ENCODE results near the gene SHANK1. TPM values are rescaled to one million over a fixed set of nuclear protein-coding genes. Genes with fewer than 3 reads are reported as not detected.

The SHANK1 gene
- total RNA-seq, 1 donor from 2014 or later = 15.9 TPM

DNA sequence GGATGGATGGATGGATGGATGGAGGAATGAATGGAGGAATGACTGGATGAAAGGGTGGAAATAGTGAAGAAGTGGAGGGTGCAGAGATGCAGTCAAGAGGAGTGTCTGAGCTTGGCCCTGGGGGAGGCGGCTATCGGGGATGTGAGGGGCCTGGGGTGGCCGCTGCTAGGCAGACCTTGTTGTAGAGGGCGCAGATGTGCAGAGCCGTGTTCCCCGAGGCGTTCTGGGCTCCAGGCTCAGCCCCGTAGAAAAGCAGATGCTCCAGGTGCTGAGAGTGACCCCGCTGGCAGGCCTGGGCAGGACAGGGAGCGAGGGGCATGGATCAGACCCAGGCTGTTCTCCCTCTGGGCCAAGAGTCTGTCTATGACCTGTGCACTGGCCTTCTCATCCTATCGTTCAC, 8.4 kb downstream of the SHANK1 start:
- DNase-seq = no peak

DNA sequence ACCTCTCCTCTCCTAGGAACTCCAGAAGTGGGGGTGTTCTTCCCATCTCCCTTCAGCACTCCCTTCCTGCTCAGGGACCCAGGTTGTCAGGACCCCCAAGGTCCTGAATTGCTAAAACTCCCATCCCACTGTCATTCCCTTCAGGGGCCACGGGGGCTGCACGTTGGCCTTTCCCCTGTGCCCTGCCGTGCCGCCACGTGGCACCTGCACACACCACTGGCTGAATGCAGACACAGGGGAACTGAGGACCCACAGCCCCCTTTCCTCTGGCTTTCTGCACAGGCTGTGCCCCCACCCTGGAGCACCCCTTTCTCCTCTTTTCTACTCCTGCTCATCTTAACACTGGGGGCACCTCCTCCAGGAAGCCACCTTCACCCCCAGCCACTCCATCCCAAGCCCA, 9.0 kb downstream of the SHANK1 start:
- no peak for DNase-seq

DNA sequence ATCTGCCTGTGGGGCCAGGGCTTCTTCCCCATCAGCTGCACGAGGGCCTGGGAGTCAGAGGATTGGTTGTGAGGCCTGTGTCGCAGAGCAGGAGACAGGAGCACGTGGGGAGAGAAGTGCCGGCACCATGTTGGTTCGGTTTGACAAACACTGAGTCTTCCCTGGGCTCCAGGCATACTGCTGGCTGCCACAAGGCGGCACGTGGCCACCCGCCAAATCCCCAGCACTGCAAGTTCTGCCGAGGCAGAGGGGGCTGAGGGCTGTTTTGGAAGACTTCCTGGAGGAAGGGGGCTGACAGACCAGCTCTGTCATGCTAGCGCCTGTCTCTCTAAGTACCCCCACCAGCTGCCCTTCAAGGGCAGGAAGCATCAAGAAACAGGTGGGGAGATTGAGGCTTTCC, 9.5 kb downstream of the SHANK1 start:
- DNase-seq = no peak

DNA sequence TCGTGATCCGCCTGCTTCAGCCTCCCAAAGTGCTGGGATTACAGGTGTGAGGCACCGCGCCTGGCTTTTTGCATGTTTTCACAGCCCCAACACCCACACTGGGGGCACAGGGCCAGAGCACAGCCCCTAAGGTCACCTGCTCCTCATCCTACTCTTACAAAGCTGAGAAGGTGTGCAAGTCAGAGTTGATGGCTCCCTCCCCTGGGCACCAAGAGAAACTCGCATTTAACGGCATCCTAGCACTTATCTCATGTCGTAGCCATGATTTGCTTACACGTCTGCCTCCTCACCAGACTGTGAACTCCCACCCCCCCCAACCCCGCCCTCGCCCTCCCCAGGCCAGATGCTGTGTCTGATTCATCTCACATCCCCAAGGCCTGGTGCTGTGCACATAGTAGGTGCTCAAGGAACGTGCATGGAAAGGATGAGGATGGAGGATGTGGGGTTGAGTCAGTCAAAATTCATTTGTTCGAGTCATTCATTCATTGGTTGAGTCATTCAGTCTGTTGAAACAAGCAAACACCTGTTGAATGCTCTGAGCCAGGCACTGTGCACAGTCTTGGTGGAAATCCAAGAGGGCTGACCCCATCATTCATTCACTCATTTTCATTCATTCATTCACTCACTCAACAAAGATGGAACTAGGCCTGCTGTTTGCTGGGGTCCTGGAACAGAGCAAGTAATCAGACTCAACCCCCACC, 11.3 kb downstream of the SHANK1 start:
- no peak for DNase-seq

DNA sequence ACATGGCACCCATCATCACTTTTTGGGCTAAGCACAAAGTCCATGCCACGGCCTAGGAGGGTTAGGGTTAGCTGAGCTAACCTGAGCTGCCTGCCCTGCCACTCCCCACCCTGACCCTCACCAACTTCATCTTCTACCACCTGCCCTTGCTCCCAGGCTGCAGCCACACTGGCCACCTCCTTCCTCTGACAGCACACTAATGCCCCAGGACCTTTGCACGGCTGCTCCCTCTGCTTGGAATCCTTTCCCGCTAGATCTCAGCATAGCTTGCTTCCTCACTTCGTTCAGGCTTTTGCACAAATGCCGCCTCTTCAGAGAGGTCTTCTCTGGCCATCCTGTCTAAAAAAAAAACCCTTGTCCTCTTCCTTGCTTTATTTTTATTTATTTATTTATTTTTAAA, 13.2 kb downstream of the SHANK1 start:
- DNase-seq = no peak

DNA sequence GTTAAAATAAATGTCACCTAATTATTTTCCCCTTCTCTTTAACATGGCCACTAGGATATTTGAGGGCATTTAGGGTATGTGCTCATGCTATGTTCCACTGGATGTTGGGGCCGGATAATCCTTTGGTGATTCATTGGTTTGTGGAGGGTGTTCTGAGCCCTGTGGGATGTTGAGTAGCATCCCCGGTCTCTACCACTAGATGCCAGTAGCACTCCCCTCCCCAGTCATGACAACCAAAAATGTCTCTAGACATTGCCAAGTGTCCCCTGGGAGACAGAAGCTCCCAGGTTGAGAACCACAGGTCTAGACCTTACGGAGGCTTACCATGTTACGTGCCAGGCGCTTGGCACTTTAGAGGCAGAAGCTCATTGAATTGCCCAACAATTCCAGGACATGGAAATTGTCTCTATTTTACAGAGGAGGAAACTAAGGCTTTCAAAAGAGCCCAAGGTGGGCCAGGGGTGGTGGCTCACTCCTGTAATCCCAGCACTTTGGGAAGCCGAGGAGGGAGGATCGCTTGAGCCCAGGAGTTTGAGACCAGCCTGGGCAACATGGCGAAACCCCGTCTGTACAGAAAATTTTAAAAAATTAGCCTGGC, 14.1 kb downstream of the SHANK1 start:
- peak; percentile 31 for DNase-seq

DNA sequence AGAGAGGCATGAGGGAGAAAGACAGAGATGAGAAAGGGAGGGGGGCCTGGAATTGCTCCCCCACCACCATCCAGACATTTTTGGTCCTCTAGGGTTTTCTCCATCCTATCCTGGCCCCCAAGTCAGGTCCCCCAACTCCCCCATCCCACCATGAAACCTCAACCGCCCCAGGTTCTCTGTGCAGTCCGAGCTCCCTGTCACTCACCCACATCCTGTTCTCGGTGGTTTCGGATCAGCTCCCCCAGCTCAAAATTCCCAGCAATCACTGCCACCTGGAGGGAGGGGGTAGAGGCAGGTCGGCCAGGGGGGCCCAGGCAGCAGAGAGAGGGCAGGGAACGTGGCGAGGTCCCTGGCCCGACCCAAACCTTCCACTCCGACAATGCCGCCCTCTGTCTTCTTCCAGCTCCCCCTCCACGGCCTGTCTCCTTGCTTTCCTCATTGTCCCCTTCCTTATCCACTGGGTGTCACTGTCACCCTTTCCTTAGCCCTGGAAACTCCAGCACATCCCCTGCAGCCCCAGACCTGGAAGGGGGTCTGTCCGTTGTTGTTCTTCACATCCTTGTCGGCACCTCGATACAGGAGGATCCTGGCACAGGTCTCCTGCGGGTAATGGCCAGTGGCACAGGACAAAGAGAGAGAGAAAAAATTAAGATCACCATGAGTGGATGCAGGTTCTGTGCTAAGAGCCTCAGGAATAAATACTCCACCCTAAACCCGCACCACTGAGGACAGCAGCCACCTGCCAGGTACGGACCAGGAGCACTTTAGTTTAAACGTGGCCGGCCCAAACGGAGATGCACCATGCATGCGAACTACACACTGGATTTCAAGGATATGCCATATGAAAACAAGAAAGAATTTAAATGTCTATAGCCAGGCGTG, 15.4 kb downstream of the SHANK1 start:
- no peak for DNase-seq

DNA sequence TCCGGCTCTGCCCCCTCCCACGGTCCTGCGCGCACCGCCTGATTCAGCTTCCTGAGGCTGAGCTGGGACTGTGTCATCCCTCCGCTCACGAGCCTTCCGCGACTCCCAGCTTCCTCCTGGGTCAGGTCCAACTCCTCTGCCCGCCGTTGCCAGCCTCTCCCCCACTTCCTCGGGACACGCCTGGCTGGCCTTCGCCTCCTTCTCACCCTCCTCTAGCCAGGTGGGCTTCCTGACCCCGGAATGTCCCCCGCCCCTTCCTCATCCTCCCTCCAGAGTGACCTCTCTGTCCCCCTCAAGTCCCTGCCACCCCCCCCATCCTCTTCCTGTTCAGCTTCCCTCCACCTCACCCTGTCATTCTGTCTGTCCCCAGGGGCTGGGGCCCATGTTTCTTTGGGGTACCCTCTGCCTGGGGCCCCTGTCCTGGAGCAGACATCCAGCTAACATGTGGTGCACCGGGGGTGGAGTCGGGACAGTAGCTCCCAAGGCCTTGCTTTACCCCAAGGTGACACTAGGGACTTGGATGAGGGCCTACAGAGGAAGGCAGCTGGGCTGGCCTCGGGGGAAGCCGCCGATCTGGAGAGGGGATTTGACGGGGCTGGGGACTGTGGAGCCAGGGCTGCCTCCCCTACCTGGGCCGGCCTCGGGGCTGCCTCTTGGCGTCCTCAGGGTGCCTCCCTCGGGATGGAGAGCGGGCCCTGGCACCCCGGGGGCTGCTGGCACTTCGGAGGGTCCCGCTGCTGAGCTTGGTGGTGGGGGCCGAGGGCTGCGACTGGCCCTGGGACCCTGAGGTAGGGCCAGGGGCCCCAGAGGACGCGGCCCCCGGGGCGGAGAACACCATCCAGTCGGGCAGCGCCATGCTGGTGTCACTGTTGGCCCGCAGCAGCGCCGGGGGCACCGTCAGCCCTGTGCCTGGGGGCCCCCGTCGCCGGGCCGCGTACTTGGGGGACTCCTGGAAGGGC, 16.5 kb downstream of the SHANK1 start:
- DNase-seq = peak; percentile 15

DNA sequence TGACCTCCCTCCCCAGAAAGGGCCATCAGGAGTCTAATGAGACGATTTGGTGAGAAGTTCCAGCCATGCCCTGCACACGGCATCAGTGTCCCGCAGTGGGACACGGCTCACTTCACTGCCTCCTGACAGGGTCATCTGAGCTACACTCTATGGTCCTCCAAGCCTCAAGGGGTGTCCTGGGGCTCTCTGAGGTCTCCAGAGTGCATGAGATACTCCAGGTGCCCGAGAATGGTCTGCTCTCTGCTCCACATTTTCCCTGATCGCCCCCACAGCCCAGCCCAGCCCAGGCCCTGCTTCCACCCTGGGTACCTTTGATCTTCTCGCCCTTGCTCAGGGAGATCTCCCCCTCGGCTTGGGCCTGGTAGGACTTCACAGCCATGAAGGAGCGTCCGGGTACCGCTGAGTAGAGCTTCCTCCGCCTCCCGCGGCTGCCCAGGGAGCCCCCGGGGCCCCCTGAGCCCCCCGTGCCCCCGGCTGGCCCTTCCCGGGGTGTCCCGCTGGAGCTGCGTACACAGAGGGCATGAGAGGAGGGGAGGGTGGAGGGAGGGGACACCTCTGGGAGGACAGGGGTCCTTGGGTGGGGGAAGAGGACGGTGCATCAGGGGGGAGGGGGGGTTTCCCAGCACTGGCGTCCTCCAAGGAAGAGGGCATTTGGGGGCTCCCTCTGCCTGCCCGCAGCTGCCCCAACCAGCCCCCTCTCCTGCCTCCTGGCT, 17.3 kb downstream of the SHANK1 start:
- DNase-seq = no peak

DNA sequence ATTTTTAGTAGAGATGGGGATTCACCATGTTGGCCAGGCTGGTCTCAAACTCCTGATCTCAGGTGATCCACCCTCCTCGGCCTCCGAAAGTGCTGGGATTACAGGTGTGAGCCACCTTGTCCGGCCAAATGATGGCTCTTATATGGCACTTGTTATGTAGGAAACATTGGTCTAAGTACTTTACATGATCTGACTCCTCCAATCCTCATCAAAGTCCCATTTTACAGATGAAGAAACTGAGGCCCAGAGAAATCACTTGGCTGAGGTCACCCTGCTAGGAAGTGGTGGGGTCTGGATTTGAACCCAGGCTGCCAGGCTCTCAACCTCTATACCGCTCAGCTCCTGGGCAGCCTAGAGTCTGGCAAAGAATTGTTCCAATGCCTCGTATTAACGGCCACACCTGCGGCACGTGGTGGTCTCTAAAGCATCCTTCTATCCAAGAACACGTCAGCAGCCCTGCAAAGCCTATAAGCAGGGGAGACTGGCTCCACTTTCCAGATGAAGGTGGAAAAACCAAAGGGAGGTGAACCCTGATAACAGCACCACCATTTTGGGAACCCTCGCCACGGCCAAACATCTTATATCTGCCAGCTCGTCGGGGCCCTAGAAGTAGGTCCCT, 18.1 kb downstream of the SHANK1 start:
- DNase-seq = no peak

DNA sequence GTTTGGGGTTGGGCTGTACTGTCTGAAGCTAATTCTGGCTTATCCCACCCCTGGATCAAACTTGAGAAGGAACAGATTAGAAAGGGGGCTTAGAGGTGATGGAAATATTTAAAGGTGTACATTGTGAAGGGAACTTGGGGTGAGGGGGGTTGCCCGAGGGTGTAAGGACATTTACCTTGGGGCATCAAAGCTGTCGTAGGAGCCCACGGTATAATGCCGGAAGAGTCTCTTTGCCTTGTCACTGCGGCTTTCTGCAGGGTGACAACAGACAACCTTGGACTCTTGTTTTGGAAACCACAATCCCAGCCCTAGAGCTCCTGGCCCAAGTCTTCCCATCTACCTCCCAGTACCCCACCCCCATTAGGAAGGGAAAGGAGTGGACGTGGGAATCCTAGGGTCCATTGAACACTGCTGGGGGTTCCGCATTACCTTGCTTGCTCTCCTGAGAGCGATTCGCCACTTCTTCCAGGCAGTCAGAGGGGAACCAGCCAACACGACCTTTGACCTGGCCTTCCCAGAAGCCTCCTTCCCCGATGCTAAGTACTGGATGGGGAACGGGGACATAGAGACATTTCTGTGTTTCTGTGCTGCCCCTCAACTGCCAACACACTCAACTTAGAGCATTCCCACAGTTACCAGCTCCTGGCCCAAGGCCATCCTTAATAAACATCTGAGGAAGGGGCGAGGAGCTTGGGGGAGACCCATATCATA, 22.0 kb downstream of the SHANK1 start:
- no peak for DNase-seq

DNA sequence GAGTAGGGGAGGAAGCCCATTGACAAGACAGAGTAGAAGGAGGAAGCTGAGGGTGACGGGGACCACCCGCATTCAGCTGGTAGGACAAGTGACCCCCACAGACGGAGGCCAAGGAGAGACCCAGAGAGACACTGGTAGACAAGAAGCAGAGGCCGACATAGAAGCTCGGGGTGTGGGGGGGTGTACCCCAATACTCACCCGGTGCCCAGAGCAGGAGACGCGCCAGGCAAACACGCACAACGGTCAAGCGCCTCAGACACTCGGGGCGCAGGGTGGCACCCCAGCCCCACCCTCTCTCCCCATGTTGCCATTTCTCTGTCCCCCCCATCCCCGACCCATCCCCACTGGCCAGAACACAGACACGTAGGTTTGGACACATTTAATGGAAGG, 23.5 kb downstream of the SHANK1 start:
- no peak for DNase-seq

DNA sequence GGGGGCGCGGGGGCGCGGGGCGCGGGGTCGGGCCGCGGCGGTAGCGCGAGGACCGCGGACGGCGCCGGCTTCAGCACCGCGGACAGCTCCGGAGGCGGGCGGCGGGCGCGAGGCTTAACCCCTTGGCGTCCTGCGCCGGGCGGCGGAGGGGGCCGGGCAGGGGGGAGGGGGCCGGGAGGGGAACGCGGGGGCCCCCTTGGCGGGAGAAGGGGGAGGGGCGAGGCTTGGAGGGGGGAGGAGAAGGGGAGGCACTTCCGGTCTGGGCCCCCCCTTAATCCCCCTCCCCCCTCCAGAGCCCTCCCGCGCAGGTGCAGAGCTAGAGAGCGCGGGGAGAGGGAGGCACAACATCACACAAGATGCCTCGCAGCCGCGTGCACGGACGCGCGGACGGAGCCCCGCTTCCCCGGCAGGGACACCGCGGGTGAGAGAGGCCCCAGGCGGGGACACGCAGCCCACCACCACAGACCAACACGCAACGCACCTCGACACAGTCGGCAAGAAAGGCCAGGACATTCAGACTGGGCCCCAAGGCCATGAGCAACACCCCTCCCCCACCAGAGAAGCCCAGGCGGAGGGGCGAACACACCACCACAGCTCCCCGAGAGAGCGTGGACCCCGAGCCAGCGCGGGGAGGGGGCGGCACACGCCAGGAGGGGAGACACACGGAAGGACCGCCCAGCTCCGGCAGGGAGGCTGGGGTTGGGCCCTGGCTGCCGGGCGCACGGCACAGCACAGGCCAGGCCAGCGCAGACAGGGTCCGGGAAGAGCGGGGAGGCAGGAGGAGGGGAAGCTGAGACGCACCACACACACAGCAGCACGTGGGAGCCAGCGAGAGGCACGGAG, 24.1 kb downstream of the SHANK1 start:
- peak; percentile 32 for DNase-seq

DNA sequence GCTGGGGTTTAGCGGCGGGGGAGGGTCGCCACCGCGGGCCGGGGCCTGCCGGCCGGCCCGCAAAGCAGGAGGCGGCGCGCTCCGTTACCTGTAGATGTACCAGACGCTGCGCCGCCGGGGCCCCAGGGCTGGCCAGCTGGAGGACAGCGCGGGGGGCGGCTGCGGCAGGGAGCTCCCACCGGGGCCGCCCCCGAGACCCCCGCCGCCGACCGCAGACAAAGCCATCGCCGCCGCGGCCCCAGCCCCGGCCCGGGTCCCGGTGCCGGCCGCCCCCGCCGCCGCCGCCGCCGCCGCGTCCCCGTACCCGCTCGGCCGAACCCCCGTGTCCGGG, 24.8 kb downstream of the SHANK1 start:
- no peak for DNase-seq

DNA sequence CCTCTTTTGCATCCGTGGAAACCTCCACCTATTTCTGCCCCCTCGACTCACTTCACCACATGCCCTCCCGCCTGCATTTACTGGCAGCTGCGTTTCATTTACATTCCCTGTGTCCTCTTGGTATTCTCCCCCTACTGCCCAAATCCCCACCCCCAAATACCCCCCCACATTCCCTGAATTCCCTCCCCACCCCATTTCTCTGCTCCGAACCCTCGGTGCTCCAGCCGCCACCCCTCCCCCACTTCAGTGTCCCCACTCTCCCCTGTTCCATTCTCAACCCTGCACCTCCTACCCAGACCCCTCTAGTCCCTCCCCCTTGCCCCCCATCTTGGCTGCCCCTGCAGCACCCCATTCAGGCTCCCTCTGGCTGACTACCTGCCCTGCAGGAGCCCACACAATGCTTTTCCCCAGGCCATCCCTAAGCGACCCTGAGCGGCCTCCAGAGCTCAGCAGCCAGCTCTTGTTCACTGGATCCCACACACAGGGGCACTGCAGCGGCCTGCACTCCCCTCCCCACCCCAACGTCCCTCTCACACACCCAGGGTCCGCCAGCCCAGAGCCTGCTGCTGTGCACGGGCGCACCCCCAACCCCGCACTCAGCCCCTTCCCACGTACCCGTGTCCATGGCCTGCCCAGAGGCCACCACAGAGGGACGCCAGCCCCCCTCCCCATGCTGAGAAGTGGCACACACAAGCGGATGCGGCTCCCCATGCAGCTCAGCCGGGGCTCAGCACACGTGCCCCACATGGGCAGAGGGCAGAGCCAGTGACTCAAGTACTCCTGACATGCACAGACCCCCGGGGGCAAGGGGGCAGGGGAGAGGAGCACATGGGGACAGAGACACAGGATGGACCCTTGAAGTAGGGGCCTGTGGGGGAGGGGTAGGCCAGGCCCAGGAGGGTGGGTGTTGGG, 26.3 kb downstream of the SHANK1 start:
- DNase-seq = no peak

DNA sequence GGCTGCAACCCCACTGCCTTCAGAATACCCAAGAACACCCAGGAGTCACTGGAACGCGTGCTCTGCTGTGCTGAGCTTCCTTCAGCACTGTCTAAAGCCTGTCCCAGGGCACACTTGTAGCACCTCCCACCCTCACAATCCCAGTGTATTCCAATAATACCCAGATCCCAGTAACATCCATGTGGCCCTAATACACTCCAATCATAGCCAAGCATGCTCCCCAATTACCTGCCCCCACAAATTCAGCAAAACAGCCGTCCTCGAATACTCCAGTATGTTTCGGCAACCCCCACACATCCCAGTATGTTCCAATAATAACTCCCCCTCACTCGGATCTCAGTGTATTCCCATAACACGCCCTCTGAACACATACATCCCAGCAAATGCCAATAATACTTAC, 29.2 kb downstream of the SHANK1 start:
- DNase-seq = no peak

DNA sequence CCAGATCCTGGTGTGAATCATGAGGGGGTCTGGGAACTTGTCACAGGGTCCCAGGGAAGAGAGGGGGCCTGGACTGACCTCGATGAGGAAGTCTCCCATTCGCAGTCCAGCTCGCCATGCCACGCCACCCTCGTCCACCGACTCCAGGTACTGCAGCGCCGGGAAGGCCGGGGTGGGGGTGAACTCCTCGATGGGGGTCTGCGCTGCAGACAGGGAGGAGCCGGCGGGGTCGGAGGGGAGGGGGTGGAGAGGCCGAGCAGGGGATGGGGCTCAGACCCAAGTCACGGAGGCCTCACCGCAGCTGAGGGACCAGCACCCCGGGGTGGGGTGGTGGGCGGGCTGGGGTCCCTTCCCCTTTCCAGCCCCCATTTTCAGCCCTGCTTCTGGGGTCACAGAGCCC, 30.8 kb downstream of the SHANK1 start:
- no peak for DNase-seq

DNA sequence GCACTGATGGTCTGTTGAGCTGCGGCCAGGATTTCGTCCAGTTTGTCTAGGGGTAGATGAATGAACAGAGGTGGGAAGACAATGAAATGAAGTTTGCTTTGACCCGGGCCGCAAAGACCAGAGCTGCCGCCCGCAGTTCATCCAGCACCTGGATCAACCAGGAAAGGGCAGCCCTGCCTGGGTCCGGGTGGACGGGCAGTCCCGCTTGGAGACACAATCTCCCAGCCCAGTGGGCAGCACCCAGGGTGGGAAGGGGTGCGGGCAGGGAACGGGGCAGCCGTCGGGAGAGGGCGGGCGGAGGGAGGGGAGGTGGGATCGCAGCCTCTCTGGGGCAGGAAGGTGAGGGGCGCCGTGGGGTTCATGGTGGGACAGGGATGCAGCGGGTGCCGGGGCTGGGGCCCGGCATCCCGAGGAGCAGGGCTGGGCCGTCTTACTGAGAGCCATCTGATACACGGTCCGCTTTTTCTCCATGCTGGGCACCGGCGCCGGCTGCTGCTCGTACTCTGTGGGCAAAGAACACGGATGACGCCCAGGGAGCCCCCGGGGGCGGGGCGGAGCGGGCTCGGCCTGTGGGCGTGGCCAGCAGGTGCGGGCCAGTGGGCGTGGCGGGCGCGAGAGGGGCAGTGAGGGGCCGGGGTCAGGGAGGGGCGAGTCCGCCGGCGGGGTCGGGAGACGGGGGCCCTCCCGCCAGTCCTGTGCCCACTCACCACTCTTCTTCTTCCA, 33.1 kb downstream of the SHANK1 start:
- DNase-seq = no peak

Measured in occipital lobe (tissue), 2 donors.